BLaER1 (cell line): ENCODE results near the gene MGLL.

Source experiments
- H3K27ac ChIP-seq: shearing (Covaris generic); formaldehyde crosslinking; 2 replicates; pipeline ENCODE4 v1.8.1; 2022
- H3K27me3 ChIP-seq: shearing (Covaris generic); formaldehyde crosslinking; 2 replicates; pipeline ENCODE4 v1.8.1; 2022
- H3K36me3 ChIP-seq: shearing (Covaris generic); formaldehyde crosslinking; 2 replicates; pipeline ENCODE4 v1.8.1; 2022
- H3K4me1 ChIP-seq: shearing (Covaris generic); formaldehyde crosslinking; 2 replicates; pipeline ENCODE4 v1.8.1; 2022
- H3K4me2 ChIP-seq: shearing (Covaris generic); formaldehyde crosslinking; 2 replicates; pipeline ENCODE4 v1.8.1; 2022
- H3K4me3 ChIP-seq: shearing (Covaris generic); formaldehyde crosslinking; 2 replicates; pipeline ENCODE4 v1.8.1; 2022
- H3K9ac ChIP-seq: shearing (Covaris generic); formaldehyde crosslinking; 2 replicates; pipeline ENCODE4 v1.8.1; 2022
- H3K9me3 ChIP-seq: shearing (Covaris generic); formaldehyde crosslinking; 2 replicates; pipeline ENCODE4 v1.8.1; 2022
- H4K20me1 ChIP-seq: shearing (Covaris generic); formaldehyde crosslinking; 2 replicates; pipeline ENCODE4 v1.8.1; 2022
- Cebpa-rat ChIP-seq: shearing (Covaris generic); IDR thresholded peaks from 2 replicates; pipeline ENCODE4 v1.8.1; 2022

Gene MGLL

GRCh38 chr3:127822041-127822681, at the start of gene MGLL:
Gene MGLL, minus strand, starts transcription at chr3:127822515. Its CDS starts 197 bp downstream, at chr3:127822318.
- H3K4me1 ChIP-seq = peaks cover 12% of the 10 kb centered on the region
- H3K27me3 ChIP-seq = peaks cover 62% of the 10 kb centered on the region
- H3K9ac ChIP-seq = no peak within 1 kb of the TSS
- peak within 1 kb of the TSS; percentile 97 for H3K4me2 ChIP-seq
- peak within 1 kb of the TSS; percentile 68 for H3K4me3 ChIP-seq
- no peaks in the 10 kb centered on the region for H3K36me3 ChIP-seq
- H4K20me1 ChIP-seq = peaks cover 15% of the 10 kb centered on the region
- H3K9me3 ChIP-seq = peaks cover 11% of the 10 kb centered on the region
- no peak within 1 kb of the TSS for H3K27ac ChIP-seq
- no peak for TF ChIP-seq Cebpa-rat

DNA sequence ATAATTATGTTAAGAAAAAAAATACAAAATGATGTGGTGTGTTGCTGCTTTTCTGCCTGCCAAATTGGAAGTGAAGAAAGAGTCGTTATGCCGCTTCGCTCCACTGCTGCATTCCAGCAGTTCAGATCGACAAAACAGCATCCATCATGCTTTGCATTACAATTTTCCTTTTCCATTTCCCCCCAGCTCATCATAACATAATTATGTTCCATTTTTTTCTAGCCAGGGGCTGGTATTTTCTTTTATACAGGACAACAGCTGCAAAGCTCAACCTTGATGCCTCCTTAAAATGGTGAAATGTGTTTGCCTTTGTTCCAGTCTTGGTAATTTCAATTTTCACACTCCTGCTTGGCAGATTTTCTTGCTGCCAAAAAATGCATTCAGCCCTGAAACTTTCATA, 47.8 kb upstream of the MGLL start:
- Histone ChIP-seq H3K4me1 (peaks cover 33% of the 10 kb centered on the region), H3K27ac (no peak overlapping the region), H3K9me3 (no peaks in the 10 kb centered on the region), H3K36me3 (no peaks in the 10 kb centered on the region), H3K27me3 (no peaks in the 10 kb centered on the region), H3K4me3 (no peak overlapping the region), H3K9ac (no peak overlapping the region), H4K20me1 (no peaks in the 10 kb centered on the region), H3K4me2 (peak overlapping the region; percentile 82)
- TF ChIP-seq Cebpa-rat = no peak

- H3K4me2 ChIP-seq = no peak overlapping the region
- H4K20me1 ChIP-seq = no peaks in the 10 kb centered on the region
- no peak overlapping the region for H3K9ac ChIP-seq
- peaks cover 26% of the 10 kb centered on the region for H3K4me1 ChIP-seq
- TF ChIP-seq Cebpa-rat = no peak
- H3K36me3 ChIP-seq = no peaks in the 10 kb centered on the region
- H3K9me3 ChIP-seq = no peaks in the 10 kb centered on the region
- no peaks in the 10 kb centered on the region for H3K27me3 ChIP-seq
- no peak overlapping the region for H3K27ac ChIP-seq
- no peak overlapping the region for H3K4me3 ChIP-seq
Observed at GRCh38 chr3:127867986-127868385, 45.7 kb upstream of the MGLL start.

DNA sequence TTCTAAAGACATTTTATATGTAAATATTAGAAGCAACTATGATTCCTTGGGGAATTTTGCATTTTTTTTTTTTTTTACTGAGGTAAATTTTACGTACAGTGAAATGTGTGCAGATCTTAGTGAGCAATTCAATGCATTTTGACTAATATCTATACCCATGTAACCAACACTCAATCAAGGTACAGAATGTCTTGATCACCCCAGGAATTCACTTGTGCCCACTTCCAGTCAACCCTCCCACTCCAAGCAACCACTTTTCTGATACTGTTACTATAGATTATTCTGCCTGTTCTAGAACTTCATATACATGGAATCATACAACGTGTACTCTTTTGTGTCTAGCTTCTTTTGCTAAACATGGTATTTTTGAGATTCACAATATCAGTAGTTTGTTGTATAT, 45.1 kb upstream of the MGLL start:
- Histone ChIP-seq H3K9me3 (no peaks in the 10 kb centered on the region), H3K4me2 (no peak overlapping the region), H3K9ac (no peak overlapping the region), H4K20me1 (no peaks in the 10 kb centered on the region), H3K36me3 (no peaks in the 10 kb centered on the region), H3K27ac (no peak overlapping the region), H3K4me3 (no peak overlapping the region), H3K27me3 (no peaks in the 10 kb centered on the region), H3K4me1 (peaks cover 24% of the 10 kb centered on the region)
- TF ChIP-seq Cebpa-rat = no peak

GRCh38 chr3:127865941-127866340, 43.6 kb upstream of the MGLL start:
- TF ChIP-seq Cebpa-rat = no peak
- Histone ChIP-seq H3K4me2 (no peak overlapping the region), H3K4me3 (no peak overlapping the region), H3K36me3 (no peaks in the 10 kb centered on the region), H4K20me1 (no peaks in the 10 kb centered on the region), H3K27ac (no peak overlapping the region), H3K9me3 (no peaks in the 10 kb centered on the region), H3K4me1 (peaks cover 9% of the 10 kb centered on the region), H3K9ac (no peak overlapping the region), H3K27me3 (no peaks in the 10 kb centered on the region)

GRCh38 chr3:127860211-127860696, 37.9 kb upstream of the MGLL start:
- Histone ChIP-seq H3K9ac (no peak overlapping the region), H4K20me1 (no peaks in the 10 kb centered on the region), H3K4me2 (no peak overlapping the region), H3K27ac (no peak overlapping the region), H3K4me1 (no peaks in the 10 kb centered on the region), H3K4me3 (no peak overlapping the region), H3K27me3 (no peaks in the 10 kb centered on the region), H3K9me3 (no peaks in the 10 kb centered on the region), H3K36me3 (no peaks in the 10 kb centered on the region)
- no peak for TF ChIP-seq Cebpa-rat

DNA sequence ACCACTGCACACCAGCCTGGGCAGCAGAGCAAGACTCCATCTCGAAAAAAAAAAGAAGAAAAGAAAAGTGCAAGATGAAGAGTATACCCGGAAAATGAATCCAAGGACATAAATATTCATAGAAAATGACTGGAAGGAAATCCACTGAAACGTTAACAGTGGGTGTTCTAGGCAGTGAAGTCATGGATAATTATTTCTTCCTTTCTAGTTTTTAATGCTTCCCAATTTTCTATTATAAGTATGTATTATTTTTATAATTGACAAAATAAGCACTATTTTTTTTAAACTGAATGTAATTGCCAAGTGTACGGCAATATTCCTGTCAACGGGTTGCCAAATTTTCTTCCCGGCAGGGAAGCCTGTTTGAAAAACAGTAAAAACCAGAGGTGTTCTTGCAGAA, 37.4 kb upstream of the MGLL start:
- no peaks in the 10 kb centered on the region for H3K27me3 ChIP-seq
- no peak overlapping the region for H3K4me2 ChIP-seq
- no peak overlapping the region for H3K4me3 ChIP-seq
- no peak for TF ChIP-seq Cebpa-rat
- no peaks in the 10 kb centered on the region for H4K20me1 ChIP-seq
- no peak overlapping the region for H3K27ac ChIP-seq
- no peak overlapping the region for H3K9ac ChIP-seq
- no peaks in the 10 kb centered on the region for H3K36me3 ChIP-seq
- no peaks in the 10 kb centered on the region for H3K9me3 ChIP-seq
- H3K4me1 ChIP-seq = no peaks in the 10 kb centered on the region

DNA sequence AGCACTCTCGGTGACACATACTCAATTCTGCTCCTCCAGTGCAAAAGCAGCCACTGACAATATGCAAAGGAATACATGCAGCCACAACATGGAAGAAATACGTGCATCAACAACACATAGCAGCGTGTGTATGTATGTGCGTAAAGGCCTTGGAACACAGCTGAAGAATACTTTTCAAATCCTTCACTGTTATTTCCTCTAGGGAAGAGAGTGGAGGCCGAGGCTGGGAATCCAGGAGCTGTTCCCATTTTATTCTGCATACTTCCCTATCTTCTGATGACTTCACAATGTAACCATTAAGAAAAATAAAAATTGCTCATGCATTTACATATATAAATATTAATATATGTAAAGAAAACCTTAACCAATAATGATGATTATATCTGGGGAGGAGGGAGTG, 36.6 kb upstream of the MGLL start:
- Histone ChIP-seq H3K4me3 (no peak overlapping the region), H3K4me1 (no peaks in the 10 kb centered on the region), H3K9ac (no peak overlapping the region), H3K4me2 (no peak overlapping the region), H3K27ac (no peak overlapping the region), H3K36me3 (no peaks in the 10 kb centered on the region), H4K20me1 (no peaks in the 10 kb centered on the region), H3K9me3 (no peaks in the 10 kb centered on the region), H3K27me3 (no peaks in the 10 kb centered on the region)
- no peak for TF ChIP-seq Cebpa-rat

DNA sequence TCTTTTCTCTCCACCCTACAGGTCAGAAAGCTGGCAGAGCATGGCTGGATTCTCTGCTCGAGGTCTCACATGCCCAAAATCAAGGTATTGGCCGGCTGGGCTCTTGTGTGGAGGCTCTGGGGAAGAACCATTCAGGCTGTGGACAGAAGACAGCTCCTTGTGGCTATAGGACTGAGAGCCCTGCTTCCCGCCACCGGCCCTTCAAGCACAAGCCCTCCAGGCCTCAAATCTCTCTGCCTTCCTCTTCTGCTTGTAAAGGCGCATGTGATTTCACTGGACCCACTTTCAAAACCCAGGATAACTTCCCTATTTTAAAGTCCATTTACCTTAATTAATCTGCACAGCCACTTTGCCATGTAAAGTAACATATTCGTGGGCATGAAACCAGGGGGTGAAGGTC, 36.2 kb upstream of the MGLL start:
- Histone ChIP-seq H3K4me3 (no peak overlapping the region), H3K9me3 (no peaks in the 10 kb centered on the region), H3K4me1 (no peaks in the 10 kb centered on the region), H3K27me3 (no peaks in the 10 kb centered on the region), H3K27ac (no peak overlapping the region), H3K4me2 (no peak overlapping the region), H4K20me1 (no peaks in the 10 kb centered on the region), H3K36me3 (no peaks in the 10 kb centered on the region), H3K9ac (no peak overlapping the region)
- TF ChIP-seq Cebpa-rat = no peak

GRCh38 chr3:127857333-127857732, 35.0 kb upstream of the MGLL start:
- Histone ChIP-seq H3K4me3 (no peak overlapping the region), H3K9ac (no peak overlapping the region), H3K27me3 (no peaks in the 10 kb centered on the region), H3K9me3 (no peaks in the 10 kb centered on the region), H4K20me1 (no peaks in the 10 kb centered on the region), H3K4me2 (no peak overlapping the region), H3K27ac (no peak overlapping the region), H3K36me3 (no peaks in the 10 kb centered on the region), H3K4me1 (no peaks in the 10 kb centered on the region)
- no peak for TF ChIP-seq Cebpa-rat

DNA sequence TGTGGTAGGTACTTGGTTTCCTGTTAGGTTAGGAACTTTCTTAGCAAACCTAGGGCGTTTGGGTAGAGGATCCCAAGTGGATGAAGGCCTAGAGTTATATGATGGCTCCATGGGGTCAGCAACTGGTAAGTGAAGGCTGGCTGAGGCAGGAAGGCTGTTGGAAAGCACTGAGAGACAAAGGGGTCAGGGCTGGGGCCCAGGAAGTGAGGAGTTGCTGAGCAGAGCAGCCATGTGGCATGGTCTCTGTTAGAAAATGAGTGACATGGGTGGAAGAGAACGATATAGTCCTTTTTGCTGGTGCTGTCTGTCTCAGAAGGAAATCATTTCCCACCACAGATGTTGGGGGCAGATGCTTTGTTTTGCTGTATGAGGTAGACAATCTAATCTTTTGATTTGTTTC, 34.5 kb upstream of the MGLL start:
- no peak for TF ChIP-seq Cebpa-rat
- no peak overlapping the region for H3K4me2 ChIP-seq

More for the DNA sequence above, 34.5 kb upstream of the MGLL start:
- Histone ChIP-seq H4K20me1 (no peaks in the 10 kb centered on the region), H3K27me3 (no peaks in the 10 kb centered on the region), H3K4me3 (no peak overlapping the region), H3K27ac (no peak overlapping the region), H3K4me1 (no peaks in the 10 kb centered on the region), H3K9me3 (no peaks in the 10 kb centered on the region), H3K36me3 (no peaks in the 10 kb centered on the region), H3K9ac (no peak overlapping the region)
